Activated CD4-positive, alpha-beta T cell treated with anti-CD3 and anti-CD28 coated beads, Interleukin-10, Interleukin-2, amounts not matched to agents 100 ng/mL and 50 ng/mL, durations not matched to agents 16 hours and 8 hours (primary cell): ENCODE data around the gene FLT3LG.
A peak's percentile ranks its signal among the peaks of the same experiment; 100 is the strongest.

Source experiments
- DNase-seq: peaks from one replicate; pipeline ENCODE4 v3.0.0-alpha.2; 2020

FLT3LG gene

DNA sequence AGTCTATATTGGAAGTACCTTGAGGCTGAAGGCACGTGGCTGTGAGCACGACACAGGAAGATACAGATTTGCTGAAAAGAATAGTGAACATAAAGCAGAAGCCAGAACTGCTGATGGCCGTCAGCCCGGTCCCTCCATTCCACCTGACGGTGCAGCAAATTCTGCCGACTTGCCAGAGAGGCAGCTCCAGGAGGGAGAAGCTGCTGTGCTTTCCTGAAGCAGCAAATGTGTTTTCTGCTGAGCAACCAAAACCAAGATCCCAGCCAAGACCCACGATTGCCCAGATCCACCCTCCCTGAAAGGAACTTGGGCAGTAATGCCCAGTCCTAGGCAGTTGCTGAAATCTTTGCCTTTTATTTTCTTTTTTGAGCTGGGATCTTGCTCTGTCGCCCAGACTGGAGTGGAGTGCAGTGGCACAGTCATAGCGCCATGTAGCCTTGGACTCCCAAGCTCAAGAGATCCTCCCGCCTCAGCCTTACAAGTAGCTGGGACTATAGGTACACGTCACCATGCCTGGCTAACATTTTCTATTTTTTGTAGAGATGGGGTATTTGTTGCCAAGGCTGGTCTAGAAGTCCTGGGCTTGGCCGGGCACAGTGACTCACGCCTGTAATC, 46.8 kb downstream of the FLT3LG start:
- DNase-seq, result no peak

GRCh38 chr19:49524812-49525455, 50.9 kb downstream of the FLT3LG start:
- no peak for DNase-seq

DNA sequence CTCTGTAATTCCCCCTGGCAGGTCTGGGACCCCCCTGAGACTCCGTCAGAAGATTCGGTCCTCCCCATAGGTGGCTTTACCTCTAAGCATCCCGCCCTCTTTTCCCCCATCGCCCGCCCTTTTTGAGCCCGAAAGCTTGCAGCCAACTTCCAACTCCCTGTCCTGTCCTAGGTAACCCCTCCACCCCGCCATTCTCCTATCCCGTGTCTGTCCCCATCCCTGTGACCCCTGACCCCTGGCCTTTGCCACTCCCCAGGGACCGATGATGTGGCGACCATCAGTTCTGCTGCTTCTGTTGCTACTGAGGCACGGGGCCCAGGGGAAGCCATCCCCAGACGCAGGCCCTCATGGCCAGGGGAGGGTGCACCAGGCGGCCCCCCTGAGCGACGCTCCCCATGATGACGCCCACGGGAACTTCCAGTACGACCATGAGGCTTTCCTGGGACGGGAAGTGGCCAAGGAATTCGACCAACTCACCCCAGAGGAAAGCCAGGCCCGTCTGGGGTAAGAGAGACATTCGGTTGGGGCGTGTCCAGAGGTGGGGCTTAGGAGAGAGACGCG, 54.3 kb downstream of the FLT3LG start:
- DNase-seq, result no peak

GRCh38 chr19:49530708-49531107, 56.7 kb downstream of the FLT3LG start:
- DNase-seq, result no peak

DNA sequence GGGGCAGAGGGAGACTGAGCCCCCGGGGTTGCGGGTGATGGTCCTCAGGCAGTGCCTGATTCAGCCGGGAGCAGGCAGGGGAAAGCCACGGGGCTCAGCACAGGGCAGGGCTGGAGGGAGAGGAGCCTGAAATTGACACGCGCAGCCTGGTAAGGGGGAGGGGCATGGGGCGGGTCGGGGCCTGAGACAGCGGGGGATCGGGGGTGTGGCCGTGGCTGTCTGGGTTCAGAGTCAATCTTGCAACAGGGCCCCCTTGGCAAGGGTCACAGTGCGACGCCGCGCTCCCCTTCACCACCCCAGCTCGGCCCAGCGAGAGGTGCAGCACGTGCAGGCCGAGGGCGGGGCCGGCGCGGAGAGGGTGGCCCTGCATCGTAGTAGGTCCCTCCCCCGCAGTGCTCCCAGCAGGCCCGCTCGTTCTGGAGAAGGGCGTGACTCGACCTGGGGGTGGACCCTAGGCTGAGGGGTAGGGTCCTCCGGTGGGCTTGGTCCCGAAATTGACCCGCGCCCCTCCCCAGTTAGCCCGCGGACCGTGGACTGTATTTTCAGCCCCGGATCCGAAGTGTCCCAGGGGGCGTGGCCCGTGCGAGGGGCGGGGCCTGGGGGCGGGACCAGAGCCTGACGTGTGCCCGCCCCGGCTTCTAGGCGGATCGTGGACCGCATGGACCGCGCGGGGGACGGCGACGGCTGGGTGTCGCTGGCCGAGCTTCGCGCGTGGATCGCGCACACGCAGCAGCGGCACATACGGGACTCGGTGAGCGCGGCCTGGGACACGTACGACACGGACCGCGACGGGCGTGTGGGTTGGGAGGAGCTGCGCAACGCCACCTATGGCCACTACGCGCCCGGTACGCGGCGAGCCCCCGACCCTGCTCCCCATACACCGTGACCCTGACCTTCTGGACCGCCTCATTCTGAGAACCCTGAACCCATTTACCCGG, 59.8 kb downstream of the FLT3LG start:
- peak; percentile 77 for DNase-seq

DNA sequence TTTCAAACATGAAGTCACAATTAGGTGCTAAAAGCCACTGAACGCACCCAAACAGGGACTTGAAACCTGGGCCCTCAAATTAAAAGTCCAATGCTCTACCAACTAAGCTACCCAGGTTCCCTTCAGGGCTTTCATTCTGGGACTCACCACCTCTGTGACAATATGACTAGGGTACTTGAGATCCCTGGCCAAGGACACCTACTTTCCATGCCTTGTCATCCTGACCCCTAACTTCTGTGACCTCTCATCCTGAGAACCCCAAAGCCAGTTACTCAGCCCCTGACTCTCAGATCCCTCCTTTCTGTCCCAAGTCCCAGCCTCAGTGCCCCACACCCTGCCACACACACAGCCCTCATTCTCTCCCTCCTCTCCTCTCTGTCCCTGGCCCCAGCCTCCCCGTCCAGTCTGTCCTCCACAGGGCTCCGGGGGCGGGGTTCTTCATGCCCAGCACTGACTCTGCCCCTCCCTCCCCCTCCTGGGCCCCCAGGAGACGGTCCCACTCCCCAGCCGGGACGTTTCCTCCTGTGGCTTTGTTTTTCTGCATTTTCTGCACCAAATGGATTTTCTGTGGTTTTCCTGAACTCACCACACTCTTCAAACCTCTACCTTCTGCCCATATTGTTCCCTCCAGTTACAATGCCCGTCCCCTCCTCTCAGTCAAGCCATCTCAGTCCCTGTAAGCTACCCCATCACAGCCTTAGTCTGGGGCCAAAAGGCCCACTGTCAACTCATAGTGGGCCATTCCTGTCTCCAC, 60.8 kb downstream of the FLT3LG start:
- peak; percentile 24 for DNase-seq
